Ishikawa (cell line): ENCODE results near the gene SDK1.

Experiments
- CEBPB ChIP-seq: IDR thresholded peaks from 2 replicates; pipeline ENCODE4 v1.6.1; 2012
- CREB1 ChIP-seq: IDR thresholded peaks from 2 replicates; pipeline ENCODE4 v1.6.1; 2012; ENCODE audit warnings: low read depth
- EGR1 ChIP-seq: IDR thresholded peaks from 2 replicates; pipeline ENCODE4 v1.6.1; 2012
- EP300 ChIP-seq: IDR thresholded peaks from 2 replicates; pipeline ENCODE4 v1.6.1; 2012; ENCODE audit warnings: borderline replicate concordance
- FOXM1 ChIP-seq: IDR thresholded peaks from 2 replicates; pipeline ENCODE4 v1.6.1; 2012; ENCODE audit warnings: low read depth, borderline replicate concordance
- NFIC ChIP-seq: IDR thresholded peaks from 2 replicates; pipeline ENCODE4 v1.6.1; 2012
- RAD21 ChIP-seq: IDR thresholded peaks from 2 replicates; pipeline ENCODE4 v1.6.1; 2012; ENCODE audit warnings: low read depth
- TAF1 ChIP-seq: IDR thresholded peaks from 2 replicates; pipeline ENCODE4 v1.6.1; 2012; ENCODE audit warnings: low read depth, mild to moderate bottlenecking
- TCF12 ChIP-seq: IDR thresholded peaks from 2 replicates; pipeline ENCODE4 v1.6.1; 2012; ENCODE audit warnings: low read depth
- TEAD4 ChIP-seq: IDR thresholded peaks from 2 replicates; pipeline ENCODE4 v1.6.1; 2012
- YY1 ChIP-seq: IDR thresholded peaks from 2 replicates; pipeline ENCODE4 v1.6.1; 2012; ENCODE audit warnings: low read depth
- ZBTB7A ChIP-seq: IDR thresholded peaks from 2 replicates; pipeline ENCODE4 v1.6.1; 2012; ENCODE audit warnings: low read depth
- TF ChIP-seq, protein P1 (sequence below): IDR thresholded peaks from 2 replicates; pipeline ENCODE4 v1.6.1; 2012
- TF ChIP-seq, protein P2 (sequence below): IDR thresholded peaks from 2 replicates; pipeline ENCODE4 v1.6.1; 2012; ENCODE audit warnings: low read depth, mild to moderate bottlenecking
- TF ChIP-seq, protein P3 (sequence below): IDR thresholded peaks from 2 replicates; pipeline ENCODE4 v1.6.1; 2012

Gene SDK1

GRCh38 chr7:3370068-3370830 lies 69.2 kb downstream of the SDK1 start:
- no peak for TF ChIP-seq CEBPB
- TF ChIP-seq TAF1: no peak
- no peak for TF ChIP-seq TEAD4
- TF ChIP-seq YY1: no peak
- TF ChIP-seq, protein P1, sequence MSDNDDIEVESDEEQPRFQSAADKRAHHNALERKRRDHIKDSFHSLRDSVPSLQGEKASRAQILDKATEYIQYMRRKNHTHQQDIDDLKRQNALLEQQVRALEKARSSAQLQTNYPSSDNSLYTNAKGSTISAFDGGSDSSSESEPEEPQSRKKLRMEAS: no peak
- no peak for TF ChIP-seq RAD21
- TF ChIP-seq, protein P2, sequence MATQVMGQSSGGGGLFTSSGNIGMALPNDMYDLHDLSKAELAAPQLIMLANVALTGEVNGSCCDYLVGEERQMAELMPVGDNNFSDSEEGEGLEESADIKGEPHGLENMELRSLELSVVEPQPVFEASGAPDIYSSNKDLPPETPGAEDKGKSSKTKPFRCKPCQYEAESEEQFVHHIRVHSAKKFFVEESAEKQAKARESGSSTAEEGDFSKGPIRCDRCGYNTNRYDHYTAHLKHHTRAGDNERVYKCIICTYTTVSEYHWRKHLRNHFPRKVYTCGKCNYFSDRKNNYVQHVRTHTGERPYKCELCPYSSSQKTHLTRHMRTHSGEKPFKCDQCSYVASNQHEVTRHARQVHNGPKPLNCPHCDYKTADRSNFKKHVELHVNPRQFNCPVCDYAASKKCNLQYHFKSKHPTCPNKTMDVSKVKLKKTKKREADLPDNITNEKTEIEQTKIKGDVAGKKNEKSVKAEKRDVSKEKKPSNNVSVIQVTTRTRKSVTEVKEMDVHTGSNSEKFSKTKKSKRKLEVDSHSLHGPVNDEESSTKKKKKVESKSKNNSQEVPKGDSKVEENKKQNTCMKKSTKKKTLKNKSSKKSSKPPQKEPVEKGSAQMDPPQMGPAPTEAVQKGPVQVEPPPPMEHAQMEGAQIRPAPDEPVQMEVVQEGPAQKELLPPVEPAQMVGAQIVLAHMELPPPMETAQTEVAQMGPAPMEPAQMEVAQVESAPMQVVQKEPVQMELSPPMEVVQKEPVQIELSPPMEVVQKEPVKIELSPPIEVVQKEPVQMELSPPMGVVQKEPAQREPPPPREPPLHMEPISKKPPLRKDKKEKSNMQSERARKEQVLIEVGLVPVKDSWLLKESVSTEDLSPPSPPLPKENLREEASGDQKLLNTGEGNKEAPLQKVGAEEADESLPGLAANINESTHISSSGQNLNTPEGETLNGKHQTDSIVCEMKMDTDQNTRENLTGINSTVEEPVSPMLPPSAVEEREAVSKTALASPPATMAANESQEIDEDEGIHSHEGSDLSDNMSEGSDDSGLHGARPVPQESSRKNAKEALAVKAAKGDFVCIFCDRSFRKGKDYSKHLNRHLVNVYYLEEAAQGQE: no peak
- no peak for TF ChIP-seq FOXM1
- no peak for TF ChIP-seq EGR1
- TF ChIP-seq CREB1: no peak
- no peak for TF ChIP-seq NFIC
- no peak for TF ChIP-seq ZBTB7A
- no peak for TF ChIP-seq EP300
- no peak for TF ChIP-seq TCF12
- TF ChIP-seq, protein P3, sequence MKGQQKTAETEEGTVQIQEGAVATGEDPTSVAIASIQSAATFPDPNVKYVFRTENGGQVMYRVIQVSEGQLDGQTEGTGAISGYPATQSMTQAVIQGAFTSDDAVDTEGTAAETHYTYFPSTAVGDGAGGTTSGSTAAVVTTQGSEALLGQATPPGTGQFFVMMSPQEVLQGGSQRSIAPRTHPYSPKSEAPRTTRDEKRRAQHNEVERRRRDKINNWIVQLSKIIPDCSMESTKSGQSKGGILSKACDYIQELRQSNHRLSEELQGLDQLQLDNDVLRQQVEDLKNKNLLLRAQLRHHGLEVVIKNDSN: no peak

- TF ChIP-seq, protein P3: no peak
- no peak for TF ChIP-seq CREB1
- TF ChIP-seq RAD21: no peak
- TF ChIP-seq, protein P2: no peak
- no peak for TF ChIP-seq YY1
- no peak for TF ChIP-seq CEBPB
- no peak for TF ChIP-seq TCF12
- no peak for TF ChIP-seq ZBTB7A
- no peak for TF ChIP-seq EP300
- TF ChIP-seq TAF1: no peak
- TF ChIP-seq NFIC: no peak
- TF ChIP-seq, protein P1: no peak
- no peak for TF ChIP-seq EGR1
- no peak for TF ChIP-seq FOXM1
- no peak for TF ChIP-seq TEAD4
Measured at GRCh38 chr7:3370921-3371320, 69.9 kb downstream of the SDK1 start.

GRCh38 chr7:3371601-3372000 lies 70.5 kb downstream of the SDK1 start:
- TF ChIP-seq CEBPB (no peak), EP300 (no peak), TEAD4 (no peak), TAF1 (no peak), FOXM1 (no peak)
- TF ChIP-seq, protein P2: no peak

DNA sequence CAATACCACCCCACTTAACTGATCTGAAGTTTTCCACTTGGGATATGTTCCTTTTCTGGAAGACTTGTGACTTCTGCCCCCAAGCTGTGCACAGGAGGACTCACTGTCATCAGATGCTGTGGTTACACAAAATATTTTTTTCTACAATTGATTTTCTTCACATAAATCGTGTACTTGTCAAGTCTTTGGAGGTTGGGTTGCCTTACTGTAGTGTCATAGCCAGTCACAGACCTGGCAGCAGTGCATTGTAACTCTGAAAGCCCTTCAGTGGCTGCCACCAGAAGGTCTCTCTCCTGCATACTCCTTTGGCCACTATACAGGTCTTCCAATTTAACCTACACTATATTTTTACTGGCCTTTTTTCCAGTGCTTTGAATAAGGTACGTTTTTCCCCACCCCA lies 73.2 kb downstream of the SDK1 start:
- no peak for TF ChIP-seq CREB1
- TF ChIP-seq EGR1: no peak
- no peak for TF ChIP-seq TCF12
- TF ChIP-seq, protein P2: no peak
- no peak for TF ChIP-seq YY1
- TF ChIP-seq FOXM1: no peak
- TF ChIP-seq, protein P1: no peak
- no peak for TF ChIP-seq ZBTB7A
- TF ChIP-seq EP300: no peak
